HG03280 (cell line): ENCODE measurements around the gene FILIP1L.

Experiments
- ATAC-seq: cut with Tn5 transposase; IDR thresholded peaks from one replicate; pipeline ENCODE4 v1.9.1; 2021; ENCODE audit warnings: mild to moderate bottlenecking, moderate library complexity; ENCODE audit not compliant: unreplicated experiment

The FILIP1L gene

GRCh38 chr3:99873269-99874102 is 240.8 kb downstream of the FILIP1L start:
- ATAC-seq: no peak

- ATAC-seq: peak; percentile 47
Measured at GRCh38 chr3:99872923-99873254, 241.4 kb downstream of the FILIP1L start.

- no peak for ATAC-seq
Measured at GRCh38 chr3:99871231-99872045, 242.9 kb downstream of the FILIP1L start.

- ATAC-seq: no peak
Measured at GRCh38 chr3:99870712-99871111, 243.6 kb downstream of the FILIP1L start.

GRCh38 chr3:99869621-99870020 is 244.7 kb downstream of the FILIP1L start:
- no peak for ATAC-seq

- ATAC-seq: no peak
Measured at GRCh38 chr3:99868311-99868646, 246.0 kb downstream of the FILIP1L start.

GRCh38 chr3:99867594-99868310 is 246.5 kb downstream of the FILIP1L start:
- no peak for ATAC-seq

GRCh38 chr3:99866261-99866761 is 248.0 kb downstream of the FILIP1L start:
- no peak for ATAC-seq

- no peak for ATAC-seq
Measured at GRCh38 chr3:99865321-99865720, 249.0 kb downstream of the FILIP1L start.

GRCh38 chr3:99864289-99864688 is 250.0 kb downstream of the FILIP1L start:
- ATAC-seq: no peak

- ATAC-seq: peak; percentile 46
Measured at GRCh38 chr3:99863588-99863987, 250.7 kb downstream of the FILIP1L start.

- no peak for ATAC-seq
Measured at GRCh38 chr3:99863002-99863401, 251.3 kb downstream of the FILIP1L start.

- ATAC-seq: no peak
Measured at GRCh38 chr3:99862208-99862607, 252.1 kb downstream of the FILIP1L start.

GRCh38 chr3:99861216-99861615 is 253.1 kb downstream of the FILIP1L start:
- no peak for ATAC-seq

- ATAC-seq: no peak
Measured at GRCh38 chr3:99859825-99860224, 254.5 kb downstream of the FILIP1L start.

GRCh38 chr3:99858469-99858868 is 255.8 kb downstream of the FILIP1L start:
- ATAC-seq: no peak

- ATAC-seq: no peak
Measured at GRCh38 chr3:99857278-99857677, 257.0 kb downstream of the FILIP1L start.

- no peak for ATAC-seq
Measured at GRCh38 chr3:99856437-99857220, 257.7 kb downstream of the FILIP1L start.

GRCh38 chr3:99855900-99856299 is 258.4 kb downstream of the FILIP1L start:
- no peak for ATAC-seq

GRCh38 chr3:99854756-99855298 is 259.5 kb downstream of the FILIP1L start:
- ATAC-seq: no peak
